Mesendoderm (in vitro differentiated cells): Measurements from ENCODE around the gene RBFOX1.

Experiments
- DNase-seq: peaks from one replicate; pipeline ENCODE4 v3.0.0; 2013
- H2AK5ac ChIP-seq: 2 replicates; pipeline ENCODE4 v1.6.1; 2013; ENCODE audit warnings: low read length, inconsistent platforms
- H2BK120ac ChIP-seq: 2 replicates; pipeline ENCODE4 v1.6.1; 2013; ENCODE audit warnings: low read depth, mild to moderate bottlenecking, low read length, moderate library complexity, mixed read lengths
- H2BK15ac ChIP-seq: replicated peaks from 2 replicates; pipeline ENCODE4 v1.6.1; 2013; ENCODE audit warnings: low read depth, mild to moderate bottlenecking, moderate library complexity
- H2BK5ac ChIP-seq: 2 replicates; pipeline ENCODE4 v1.6.1; 2013; ENCODE audit warnings: low read length, inconsistent platforms
- H3K18ac ChIP-seq: 2 replicates; pipeline ENCODE4 v1.6.1; 2013; ENCODE audit warnings: mild to moderate bottlenecking, low read length, mixed read lengths
- H3K23ac ChIP-seq: one replicate; pipeline ENCODE4 v1.6.1; 2013; ENCODE audit warnings: low read length
- H3K27ac ChIP-seq: 2 replicates; pipeline ENCODE4 v1.5.1; 2013; ENCODE audit warnings: low read depth, mild to moderate bottlenecking, inconsistent platforms, low read length, moderate library complexity
- H3K27me3 ChIP-seq: 2 replicates; pipeline ENCODE4 v1.6.1; 2013; ENCODE audit warnings: low read length, control low read depth, mild to moderate bottlenecking, inconsistent platforms; ENCODE audit not compliant: insufficient read depth, poor library complexity
- H3K36me3 ChIP-seq: 2 replicates; pipeline ENCODE4 v1.6.1; 2013; ENCODE audit warnings: low read length, inconsistent platforms; ENCODE audit not compliant: control insufficient read depth, insufficient read depth
- H3K4ac ChIP-seq: one replicate; pipeline ENCODE4 v1.6.1; 2013; ENCODE audit warnings: low read depth, mild to moderate bottlenecking, low read length, moderate library complexity
- H3K4me1 ChIP-seq: 2 replicates; pipeline ENCODE4 v1.6.1; 2013; ENCODE audit warnings: low read depth, low read length, inconsistent platforms; ENCODE audit not compliant: control insufficient read depth
- H3K4me2 ChIP-seq: 2 replicates; pipeline ENCODE4 v1.6.1; 2013; ENCODE audit warnings: low read length
- H3K4me3 ChIP-seq: 2 replicates; pipeline ENCODE4 v1.5.1; 2013; ENCODE audit warnings: mild to moderate bottlenecking, low read length
- H3K56ac ChIP-seq: one replicate; pipeline ENCODE4 v1.6.1; 2013; ENCODE audit warnings: low read length
- H3K79me1 ChIP-seq: 2 replicates; pipeline ENCODE4 v1.6.1; 2013; ENCODE audit warnings: low read length, inconsistent platforms
- H3K79me2 ChIP-seq: 2 replicates; pipeline ENCODE4 v1.6.1; 2013; ENCODE audit warnings: mild to moderate bottlenecking, low read length; ENCODE audit not compliant: control insufficient read depth, insufficient read depth
- H3K9ac ChIP-seq: 2 replicates; pipeline ENCODE4 v1.6.1; 2013; ENCODE audit warnings: low read length, inconsistent platforms
- H4K5ac ChIP-seq: one replicate; pipeline ENCODE4 v1.6.1; 2013; ENCODE audit warnings: low read length
- H4K8ac ChIP-seq: one replicate; pipeline ENCODE4 v1.6.1; 2013; ENCODE audit warnings: low read depth, mild to moderate bottlenecking, control low read depth, low read length, moderate library complexity
- WGBS: extraction: QIAGEN DNeasy Blood & Tissue Kit; methylation state at CpG from one replicate; pipeline ENCODE4 v1.1.7; 2013; ENCODE audit warnings: low lambda C conversion rate, missing lambda C conversion rate; ENCODE audit not compliant: insufficient coverage; ENCODE audit errors: extremely low coverage; 5-methylcytosine and 5-hydroxymethylcytosine counted together

The RBFOX1 gene

DNA sequence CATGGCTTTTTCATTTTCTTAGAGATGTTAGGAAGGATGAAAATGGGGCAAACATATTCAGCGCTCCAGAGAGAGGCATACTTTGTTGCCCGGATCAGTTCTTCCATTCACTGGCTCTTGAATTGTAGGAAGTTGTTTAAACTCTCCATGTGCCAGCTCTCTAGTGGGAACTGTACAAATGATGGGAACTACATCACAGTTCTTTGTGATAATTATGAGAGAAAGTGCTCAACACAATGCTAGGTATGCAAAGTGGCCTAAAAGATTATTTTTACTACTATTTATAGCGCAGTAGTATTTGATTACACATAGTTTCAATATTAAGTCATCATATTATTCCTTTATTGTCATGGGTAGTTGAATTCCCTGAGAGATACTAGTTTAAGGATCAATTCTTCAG lies 268.5 kb downstream of the RBFOX1 start:
- H4K8ac ChIP-seq, result no peak overlapping the region
- no CpG with 5 or more reads among the region's 3 CpGs for WGBS
- no peak overlapping the region for H3K4ac ChIP-seq
- H3K56ac ChIP-seq, result no peak overlapping the region
- H2BK120ac ChIP-seq, result no peak overlapping the region
- H4K5ac ChIP-seq, result no peak overlapping the region
- H3K79me1 ChIP-seq, result no peaks in the 10 kb centered on the region
- H3K18ac ChIP-seq, result no peak overlapping the region
- H3K4me1 ChIP-seq, result peaks cover 7% of the 10 kb centered on the region
- no peak overlapping the region for H3K27ac ChIP-seq
- H3K27me3 ChIP-seq, result no peaks in the 10 kb centered on the region
- no peaks in the 10 kb centered on the region for H3K36me3 ChIP-seq
- no peak overlapping the region for H3K23ac ChIP-seq
- H2AK5ac ChIP-seq, result no peak overlapping the region
- no peaks in the 10 kb centered on the region for H3K79me2 ChIP-seq
- no peak overlapping the region for H2BK15ac ChIP-seq
- H2BK5ac ChIP-seq, result no peak overlapping the region
- H3K4me3 ChIP-seq, result no peak overlapping the region
- H3K9ac ChIP-seq, result no peak overlapping the region
- no peak overlapping the region for H3K4me2 ChIP-seq
- no peak for DNase-seq

DNA sequence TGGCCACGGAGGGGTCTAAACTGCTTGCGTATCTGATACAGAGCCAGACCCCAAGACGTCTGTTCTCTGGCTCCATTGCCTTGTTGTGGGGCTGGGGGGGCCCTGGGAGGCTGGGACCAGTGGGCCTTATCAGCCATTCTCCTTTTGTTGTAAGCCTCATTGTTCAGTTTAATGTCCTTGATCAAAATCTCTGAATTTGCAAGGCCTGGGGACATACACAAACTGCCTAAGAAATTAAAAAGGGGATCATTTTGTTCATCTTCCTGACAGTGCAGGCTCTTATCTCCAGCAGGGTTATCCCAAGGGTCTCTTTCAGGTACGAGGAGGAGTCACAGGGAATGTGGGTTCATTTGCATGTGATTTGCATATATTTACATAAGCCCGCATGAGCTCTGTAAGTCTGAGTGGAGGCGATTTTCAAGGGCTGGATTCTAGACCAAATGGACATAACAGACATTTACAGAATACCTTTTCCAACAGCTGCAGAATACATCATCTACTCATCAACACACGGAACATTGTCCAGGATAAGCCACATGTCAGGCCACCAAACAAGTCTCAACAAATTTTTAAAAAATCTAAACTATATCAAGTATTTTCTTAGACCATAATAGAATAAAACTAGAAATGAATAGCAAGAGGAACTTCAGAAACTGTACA lies 269.8 kb downstream of the RBFOX1 start:
- Histone ChIP-seq H2BK120ac (no peak overlapping the region), H3K4me1 (peaks cover 7% of the 10 kb centered on the region), H3K36me3 (no peaks in the 10 kb centered on the region), H3K4ac (no peak overlapping the region), H2BK5ac (no peak overlapping the region), H3K4me3 (no peak overlapping the region), H4K5ac (no peak overlapping the region), H2BK15ac (no peak overlapping the region), H3K27ac (no peak overlapping the region), H3K27me3 (no peaks in the 10 kb centered on the region), H3K56ac (no peak overlapping the region), H4K8ac (no peak overlapping the region), H3K79me2 (no peaks in the 10 kb centered on the region), H2AK5ac (no peak overlapping the region), H3K9ac (no peak overlapping the region), H3K79me1 (no peaks in the 10 kb centered on the region), H3K18ac (no peak overlapping the region), H3K4me2 (no peak overlapping the region), H3K23ac (no peak overlapping the region)
- DNase-seq, result peak; percentile 32
- WGBS, result no CpG with 5 or more reads among the region's 7 CpGs

DNA sequence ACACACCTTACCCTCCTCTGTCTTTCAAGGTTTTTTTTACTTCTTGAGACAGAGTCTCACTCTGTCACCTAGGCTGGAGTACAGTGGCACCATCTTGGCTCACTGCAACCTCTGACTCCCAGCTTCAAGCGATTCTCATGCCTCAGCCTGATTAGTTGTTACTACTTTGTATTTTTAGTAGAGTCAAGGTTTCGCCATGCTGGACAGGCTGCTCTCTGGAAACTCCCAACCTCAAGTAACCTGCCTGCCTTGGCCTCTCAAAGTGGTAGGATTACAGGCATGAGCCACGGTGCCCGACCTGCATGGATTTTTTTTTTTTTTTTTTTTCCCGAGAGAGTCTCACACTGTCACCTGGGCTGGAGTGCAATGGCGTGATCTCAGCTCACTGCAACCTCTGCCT lies 273.2 kb downstream of the RBFOX1 start:
- Histone ChIP-seq H3K27ac (no peak overlapping the region), H2BK15ac (no peak overlapping the region), H3K4me3 (no peak overlapping the region), H3K27me3 (no peaks in the 10 kb centered on the region), H4K8ac (no peak overlapping the region), H3K4me1 (peaks cover 7% of the 10 kb centered on the region), H4K5ac (no peak overlapping the region), H2BK120ac (no peak overlapping the region), H3K18ac (no peak overlapping the region), H2BK5ac (no peak overlapping the region), H2AK5ac (no peak overlapping the region), H3K4me2 (no peak overlapping the region), H3K4ac (no peak overlapping the region), H3K9ac (no peak overlapping the region), H3K23ac (no peak overlapping the region), H3K79me2 (no peaks in the 10 kb centered on the region), H3K36me3 (no peaks in the 10 kb centered on the region), H3K56ac (no peak overlapping the region), H3K79me1 (no peaks in the 10 kb centered on the region)
- DNase-seq, result no peak
- no CpG with 5 or more reads among the region's 6 CpGs for WGBS

DNA sequence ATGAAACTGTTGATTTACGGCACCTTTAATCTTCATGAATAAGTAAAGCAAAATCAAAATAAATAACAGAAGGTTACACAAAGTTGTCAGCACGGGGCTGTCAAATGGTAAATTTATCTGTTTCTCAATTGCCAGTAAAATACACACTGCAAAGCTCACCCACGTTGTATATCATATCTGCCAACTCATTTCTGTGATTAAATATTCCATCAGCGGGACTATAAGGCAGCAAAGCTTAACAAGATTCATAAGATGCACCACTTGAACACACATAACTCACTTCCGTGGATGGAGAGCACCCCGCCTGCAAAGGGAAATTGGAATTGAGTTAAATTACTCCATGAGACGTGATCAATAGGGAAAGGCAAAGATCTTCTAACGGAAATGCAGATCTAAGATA lies 280.0 kb downstream of the RBFOX1 start:
- no peaks in the 10 kb centered on the region for H3K4me1 ChIP-seq
- no peak overlapping the region for H3K18ac ChIP-seq
- H3K79me2 ChIP-seq, result no peaks in the 10 kb centered on the region
- no peak for DNase-seq
- H3K4me2 ChIP-seq, result no peak overlapping the region
- H4K5ac ChIP-seq, result no peak overlapping the region
- no peak overlapping the region for H2AK5ac ChIP-seq
- no peak overlapping the region for H2BK120ac ChIP-seq
- no peaks in the 10 kb centered on the region for H3K79me1 ChIP-seq
- no peak overlapping the region for H3K56ac ChIP-seq
- no peak overlapping the region for H3K4ac ChIP-seq
- H3K27me3 ChIP-seq, result no peaks in the 10 kb centered on the region
- no peaks in the 10 kb centered on the region for H3K36me3 ChIP-seq
- no peak overlapping the region for H3K27ac ChIP-seq
- no peak overlapping the region for H3K23ac ChIP-seq
- WGBS, result no CpG with 5 or more reads among the region's 8 CpGs
- no peak overlapping the region for H2BK15ac ChIP-seq
- H4K8ac ChIP-seq, result no peak overlapping the region
- H3K9ac ChIP-seq, result no peak overlapping the region
- no peak overlapping the region for H2BK5ac ChIP-seq
- H3K4me3 ChIP-seq, result no peak overlapping the region

DNA sequence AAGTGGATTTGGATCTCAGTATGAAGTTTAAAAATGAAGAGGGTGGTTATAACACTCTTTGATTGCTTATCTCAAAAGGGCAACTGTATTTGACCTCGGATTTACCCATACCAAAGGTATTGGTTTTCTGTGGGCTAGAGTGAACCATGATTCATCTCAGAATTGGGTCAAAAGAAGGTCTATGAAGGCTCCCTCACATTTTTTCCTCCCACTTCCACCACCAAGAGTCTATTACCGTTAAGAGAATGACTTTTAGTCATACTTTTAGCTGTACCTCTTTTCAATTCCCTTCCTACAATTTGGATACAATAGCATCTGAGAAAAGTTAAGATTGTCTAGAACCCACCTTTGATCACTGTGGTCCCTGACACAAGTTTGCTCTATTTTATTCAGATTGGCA lies 280.9 kb downstream of the RBFOX1 start:
- no peak overlapping the region for H2BK15ac ChIP-seq
- H3K36me3 ChIP-seq, result no peaks in the 10 kb centered on the region
- H3K27me3 ChIP-seq, result no peaks in the 10 kb centered on the region
- H3K56ac ChIP-seq, result no peak overlapping the region
- no peak overlapping the region for H4K5ac ChIP-seq
- no peak overlapping the region for H2BK120ac ChIP-seq
- H3K27ac ChIP-seq, result no peak overlapping the region
- H4K8ac ChIP-seq, result no peak overlapping the region
- H3K79me1 ChIP-seq, result no peaks in the 10 kb centered on the region
- H3K4me3 ChIP-seq, result no peak overlapping the region
- no peaks in the 10 kb centered on the region for H3K4me1 ChIP-seq
- no peak overlapping the region for H3K4ac ChIP-seq
- no peak overlapping the region for H3K23ac ChIP-seq
- no peak overlapping the region for H2AK5ac ChIP-seq
- no peak overlapping the region for H3K18ac ChIP-seq
- WGBS, result no CpG with 5 or more reads among the region's 2 CpGs
- H3K9ac ChIP-seq, result no peak overlapping the region
- no peak overlapping the region for H3K4me2 ChIP-seq
- no peak for DNase-seq
- H2BK5ac ChIP-seq, result no peak overlapping the region
- H3K79me2 ChIP-seq, result no peaks in the 10 kb centered on the region
